SK-N-MC (cell line): ENCODE measurements around the gene MS4A15.

Experiments used
- EZH2 ChIP-seq: fragments of 200-600 bp; sonication (generic); IDR thresholded peaks from one replicate; pipeline ENCODE4 v1.6.1; 2017; ENCODE audit warnings: antibody characterized with exemption
- FOXP2 ChIP-seq: optimal IDR thresholded peaks from 2 replicates; pipeline ENCODE3; 2011; ENCODE audit warnings: mild to moderate bottlenecking, moderate library complexity; ENCODE audit not compliant: insufficient read depth; ENCODE audit errors: extremely low read length, control extremely low read depth
- POLR2AphosphoS5 ChIP-seq: IDR thresholded peaks from 2 replicates; pipeline ENCODE4 v1.6.1; 2012; ENCODE audit warnings: mild to moderate bottlenecking, low read depth, low read length, borderline replicate concordance

DNA sequence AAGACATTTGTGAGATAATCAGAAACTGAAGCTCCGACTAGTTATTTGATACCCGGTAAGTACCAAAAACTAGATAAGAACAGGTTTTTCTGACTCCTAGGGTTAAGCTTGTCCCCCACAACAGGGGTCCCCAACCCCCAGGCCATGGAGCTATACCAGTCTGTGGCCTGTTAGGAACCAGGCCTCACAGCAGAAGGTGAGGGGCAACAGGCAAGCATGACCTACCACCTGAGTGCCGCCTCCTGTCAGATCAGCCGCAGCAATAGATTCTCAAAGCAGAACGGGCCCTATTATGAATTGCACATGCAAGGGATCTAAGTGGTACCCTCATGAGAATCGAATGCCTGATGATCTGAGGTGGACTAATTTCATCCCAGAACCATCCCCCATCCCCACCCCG, 27.2 kb downstream of the MS4A15 start:
- TF ChIP-seq POLR2AphosphoS5 (no peak), EZH2 (no peak), FOXP2 (no peak)
